Measurements from ENCODE around the gene ZDHHC19.

The ZDHHC19 gene

DNA sequence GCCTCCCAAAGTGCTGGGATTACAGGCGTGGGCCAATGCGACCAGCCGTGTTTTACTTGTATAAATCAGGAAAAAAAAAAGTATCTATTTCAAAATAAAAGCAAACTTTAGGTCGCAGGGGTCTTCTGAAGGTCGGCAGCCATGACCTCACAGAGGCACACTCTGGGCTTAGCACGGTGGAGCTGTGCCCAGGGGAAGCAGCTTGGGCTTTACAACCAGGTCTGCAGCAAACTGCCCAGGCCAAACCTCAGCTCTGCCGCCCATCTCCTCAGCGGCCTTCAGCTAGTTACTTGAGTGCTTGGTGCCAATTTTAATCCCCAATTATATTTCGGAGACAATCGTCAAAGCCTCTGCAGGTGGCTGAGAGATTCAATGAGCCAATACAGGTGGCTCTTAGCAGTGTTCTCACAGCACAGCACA, 30.1 kb downstream of the ZDHHC19 start:
- Histone ChIP-seq H3K9me2 (ENCODE audit: low read depth, low read length) (no peaks in the 10 kb centered on the region), H3K36me3 (ENCODE audit: insufficient read depth, low read length) (no peaks in the 10 kb centered on the region), H3K9me3 (ENCODE audit: low read length) (no peaks in the 10 kb centered on the region), H2AFZ (ENCODE audit: low read length) (no peak overlapping the region), H3K79me2 (ENCODE audit: insufficient read depth, low read length) (no peaks in the 10 kb centered on the region), H3K9ac (ENCODE audit: low read length) (no peak overlapping the region), H3K4me2 (ENCODE audit: low read length) (no peak overlapping the region), H3K27ac (ENCODE audit: low read depth, low read length, poor library complexity, severe bottlenecking) (no peak overlapping the region), H3K4me1 (ENCODE audit: insufficient read depth, low read length, severe bottlenecking) (peaks cover 9% of the 10 kb centered on the region), H3K4me3 (ENCODE audit: low read depth, low read length, poor library complexity, severe bottlenecking) (no peak overlapping the region), H4K20me1 (ENCODE audit: insufficient read depth, low read length) (no peaks in the 10 kb centered on the region), H3F3A (ENCODE audit: insufficient read depth, low read length) (no peaks in the 10 kb centered on the region), H3K27me3 (ENCODE audit: insufficient read depth, low read length) (no peaks in the 10 kb centered on the region)
- TF ChIP-seq EZH2 (IDR thresholded peaks at IDR 0.05; ENCODE audit: borderline replicate concordance, low read length): no peak
- TF ChIP-seq, protein P1, sequence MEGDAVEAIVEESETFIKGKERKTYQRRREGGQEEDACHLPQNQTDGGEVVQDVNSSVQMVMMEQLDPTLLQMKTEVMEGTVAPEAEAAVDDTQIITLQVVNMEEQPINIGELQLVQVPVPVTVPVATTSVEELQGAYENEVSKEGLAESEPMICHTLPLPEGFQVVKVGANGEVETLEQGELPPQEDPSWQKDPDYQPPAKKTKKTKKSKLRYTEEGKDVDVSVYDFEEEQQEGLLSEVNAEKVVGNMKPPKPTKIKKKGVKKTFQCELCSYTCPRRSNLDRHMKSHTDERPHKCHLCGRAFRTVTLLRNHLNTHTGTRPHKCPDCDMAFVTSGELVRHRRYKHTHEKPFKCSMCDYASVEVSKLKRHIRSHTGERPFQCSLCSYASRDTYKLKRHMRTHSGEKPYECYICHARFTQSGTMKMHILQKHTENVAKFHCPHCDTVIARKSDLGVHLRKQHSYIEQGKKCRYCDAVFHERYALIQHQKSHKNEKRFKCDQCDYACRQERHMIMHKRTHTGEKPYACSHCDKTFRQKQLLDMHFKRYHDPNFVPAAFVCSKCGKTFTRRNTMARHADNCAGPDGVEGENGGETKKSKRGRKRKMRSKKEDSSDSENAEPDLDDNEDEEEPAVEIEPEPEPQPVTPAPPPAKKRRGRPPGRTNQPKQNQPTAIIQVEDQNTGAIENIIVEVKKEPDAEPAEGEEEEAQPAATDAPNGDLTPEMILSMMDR (IDR thresholded peaks at IDR 0.05; ENCODE audit: low read length): no peak

DNA sequence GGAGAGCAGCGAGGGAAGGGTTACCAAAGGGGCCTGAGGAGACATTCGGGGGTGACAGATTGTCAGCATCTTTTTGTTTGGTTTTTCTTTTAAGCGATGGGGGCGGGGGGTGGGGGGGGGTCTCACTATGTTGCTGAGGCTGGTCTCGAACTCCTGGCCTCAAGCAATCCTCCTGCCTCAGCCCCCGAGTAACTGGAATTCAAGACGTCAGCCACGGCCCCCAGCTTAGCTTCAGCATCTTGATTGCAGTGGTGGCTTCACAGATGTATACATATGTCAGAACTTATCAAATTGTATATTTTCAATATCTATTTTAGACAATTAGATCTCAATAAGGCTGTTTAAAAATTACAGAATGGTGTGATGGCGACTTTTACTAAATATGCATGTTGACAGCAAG, 30.9 kb downstream of the ZDHHC19 start:
- Histone ChIP-seq H4K20me1 (ENCODE audit: insufficient read depth, low read length) (no peaks in the 10 kb centered on the region), H3K4me3 (ENCODE audit: low read depth, low read length, poor library complexity, severe bottlenecking) (no peak overlapping the region), H3K9me2 (ENCODE audit: low read depth, low read length) (no peaks in the 10 kb centered on the region), H3K36me3 (ENCODE audit: insufficient read depth, low read length) (no peaks in the 10 kb centered on the region), H3K27ac (ENCODE audit: low read depth, low read length, poor library complexity, severe bottlenecking) (no peak overlapping the region), H3K4me2 (ENCODE audit: low read length) (peak overlapping the region; percentile 7; the same call in 1 of the 2 replicates), H3K4me1 (ENCODE audit: insufficient read depth, low read length, severe bottlenecking) (peaks cover 9% of the 10 kb centered on the region), H3K79me2 (ENCODE audit: insufficient read depth, low read length) (no peaks in the 10 kb centered on the region), H2AFZ (ENCODE audit: low read length) (no peak overlapping the region), H3K9me3 (ENCODE audit: low read length) (no peaks in the 10 kb centered on the region), H3F3A (ENCODE audit: insufficient read depth, low read length) (no peaks in the 10 kb centered on the region), H3K27me3 (ENCODE audit: insufficient read depth, low read length) (no peaks in the 10 kb centered on the region), H3K9ac (ENCODE audit: low read length) (no peak overlapping the region)
- TF ChIP-seq, protein P1 (IDR thresholded peaks at IDR 0.05; ENCODE audit: low read length): no peak
- TF ChIP-seq EZH2 (IDR thresholded peaks at IDR 0.05; ENCODE audit: borderline replicate concordance, low read length): no peak

DNA sequence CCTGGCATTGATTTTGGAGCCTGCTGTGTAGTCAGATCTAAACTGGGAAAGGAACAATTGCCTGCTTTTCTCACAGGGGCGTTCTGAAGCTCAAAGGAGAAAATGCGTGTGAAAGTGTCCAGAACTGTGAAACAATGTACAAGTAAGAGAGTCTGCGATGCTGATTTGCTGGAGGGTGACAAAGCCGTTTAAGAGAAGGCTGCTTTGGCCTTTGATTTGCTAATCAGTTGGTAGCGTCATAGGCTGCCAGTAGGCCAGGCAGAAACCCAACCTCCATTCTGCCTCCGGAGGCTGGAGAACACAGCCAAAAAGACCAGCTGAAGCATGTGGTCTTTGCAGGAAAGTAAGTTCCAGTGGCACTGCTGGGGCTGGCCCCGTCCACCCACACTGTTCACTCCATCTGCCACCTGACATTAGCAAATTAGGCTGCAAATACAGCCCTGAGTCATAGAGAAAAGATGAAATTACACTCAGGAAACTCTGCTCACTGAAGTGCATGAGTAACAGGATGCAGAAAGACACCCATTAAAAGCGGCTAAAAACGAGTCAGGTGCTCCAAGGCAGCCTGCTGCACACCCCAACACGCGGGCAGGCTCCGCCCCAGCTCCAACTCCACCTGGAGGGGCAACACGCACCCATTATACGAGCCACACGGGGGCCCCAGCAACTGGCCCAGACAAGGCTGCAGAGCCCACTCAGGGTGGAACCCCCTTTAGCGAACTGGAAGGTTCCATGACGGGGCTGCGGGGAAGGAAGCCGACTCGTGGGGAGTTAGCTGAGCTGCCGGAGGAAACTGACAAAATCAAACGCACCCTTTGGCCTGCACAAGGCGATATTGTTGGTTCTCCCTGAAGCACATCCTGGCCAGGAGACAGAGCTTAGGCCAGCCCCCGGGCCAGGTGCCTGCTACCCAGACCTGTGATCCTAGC, 31.6 kb downstream of the ZDHHC19 start:
- H3K9ac ChIP-seq (ENCODE audit: low read length): no peak overlapping the region
- no peaks in the 10 kb centered on the region for H3K9me3 ChIP-seq (ENCODE audit: low read length)
- no peaks in the 10 kb centered on the region for H4K20me1 ChIP-seq (ENCODE audit: insufficient read depth, low read length)
- no peaks in the 10 kb centered on the region for H3K79me2 ChIP-seq (ENCODE audit: insufficient read depth, low read length)
- H2AFZ ChIP-seq (ENCODE audit: low read length): no peak overlapping the region
- H3K36me3 ChIP-seq (ENCODE audit: insufficient read depth, low read length): no peaks in the 10 kb centered on the region
- H3K27me3 ChIP-seq (ENCODE audit: insufficient read depth, low read length): no peaks in the 10 kb centered on the region
- peaks cover 9% of the 10 kb centered on the region for H3K4me1 ChIP-seq (ENCODE audit: insufficient read depth, low read length, severe bottlenecking)
- no peaks in the 10 kb centered on the region for H3K9me2 ChIP-seq (ENCODE audit: low read depth, low read length)
- no peak overlapping the region for H3K27ac ChIP-seq (ENCODE audit: low read depth, low read length, poor library complexity, severe bottlenecking)
- H3K4me2 ChIP-seq (ENCODE audit: low read length): peak overlapping the region; percentile 7; the same call in 1 of the 2 replicates
- no peak overlapping the region for H3K4me3 ChIP-seq (ENCODE audit: low read depth, low read length, poor library complexity, severe bottlenecking)
- H3F3A ChIP-seq (ENCODE audit: insufficient read depth, low read length): no peaks in the 10 kb centered on the region
- TF ChIP-seq, protein P1 (IDR thresholded peaks at IDR 0.05; ENCODE audit: low read length): peak; percentile 22; the same call in 1 of the 2 replicates
- TF ChIP-seq EZH2 (IDR thresholded peaks at IDR 0.05; ENCODE audit: borderline replicate concordance, low read length): no peak

Data from OCI-LY1 (cell line).